ENCODE measurements around the gene SLC36A1. TPM values are rescaled to one million over a fixed set of nuclear protein-coding genes. Genes with fewer than 3 reads are reported as not detected.
"Not testable (repeated sequence)": the region's sequence is repeated elsewhere in the genome, so short reads cannot be mapped to it uniquely, and the experiment has no call there.

SLC36A1 gene
- total and polyA plus RNA-seq, 5 experiments from 2014 or later = 0.61 to 5.6 (median 1.6) TPM

DNA sequence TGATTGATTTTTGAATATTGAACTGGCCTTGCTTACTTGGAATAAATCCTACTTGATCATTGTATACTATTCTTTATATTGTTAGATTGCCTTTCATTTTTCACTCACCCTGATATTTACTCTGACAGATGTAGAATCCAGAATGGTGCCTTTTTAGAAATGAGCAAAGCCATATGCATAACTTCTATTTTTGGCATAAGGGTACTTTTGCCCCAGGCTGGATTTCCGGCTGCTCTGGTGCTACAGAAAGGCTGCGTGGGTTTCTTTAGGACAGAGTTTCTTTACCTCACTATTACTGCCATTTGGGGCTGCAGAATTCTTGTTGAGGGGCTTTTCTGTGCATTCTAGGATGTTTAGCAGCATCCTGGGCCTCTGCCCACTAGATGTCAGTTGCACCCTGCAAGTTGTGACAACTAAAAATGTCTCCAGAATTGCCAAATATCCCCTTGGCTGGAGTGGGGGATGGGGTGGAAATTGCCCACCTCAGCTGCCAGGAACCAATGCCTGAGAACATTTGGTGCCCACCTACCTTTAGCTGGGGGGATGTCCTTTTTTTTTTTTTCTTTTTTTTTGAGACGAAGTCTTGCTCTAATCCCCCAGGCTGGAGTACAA lies 50.1 kb downstream of the SLC36A1 start:
- Mint-ChIP-seq H3K27me3 (no peaks in the 10 kb centered on the region), H3K4me1 (peaks cover 4 to 7% (median 5%) of the 10 kb centered on the region in 4 donors), H3K27ac (no peak overlapping the region), H3K9me3 (peaks cover 0 to 2% (median 0%) of the 10 kb centered on the region in 9 donors), H3K36me3 (peaks cover 0 to 5% (median 2%) of the 10 kb centered on the region in 3 donors), H3K4me3 (no peak overlapping the region)
- ATAC-seq = no peak
- POLR2A ChIA-PET = no interaction called here
- DNase-seq = no peak

- ATAC-seq (no peak), DNase-seq (no peak)
- Mint-ChIP-seq H3K9me3 (peaks cover 0 to 2% (median 0%) of the 10 kb centered on the region in 9 donors), H3K4me3 (no peak overlapping the region), H3K27ac (no peak overlapping the region), H3K36me3 (peaks cover 0 to 2% (median 0%) of the 10 kb centered on the region in 3 donors), H3K4me1 (peaks cover 4 to 7% (median 5%) of the 10 kb centered on the region in 4 donors), H3K27me3 (no peaks in the 10 kb centered on the region)
- POLR2A ChIA-PET = no interaction called here
These were observed 51.2 kb downstream of the SLC36A1 start for GRCh38 chr5:151498395-151499155.

- no peak for ATAC-seq
- H3K36me3 Mint-ChIP-seq = peaks cover 0 to 2% (median 0%) of the 10 kb centered on the region in 3 donors
- H3K27ac Mint-ChIP-seq = peak overlapping the region in 1 of 10 donors; percentile 25
- H3K4me3 Mint-ChIP-seq = no peak overlapping the region
- no peaks in the 10 kb centered on the region for H3K27me3 Mint-ChIP-seq
- H3K4me1 Mint-ChIP-seq = peaks cover 4 to 7% (median 5%) of the 10 kb centered on the region in 4 donors
- DNase-seq = no peak
- POLR2A ChIA-PET = no interaction called here
- H3K9me3 Mint-ChIP-seq = peaks cover 0 to 2% (median 0%) of the 10 kb centered on the region in 9 donors
These were observed 52.2 kb downstream of the SLC36A1 start for GRCh38 chr5:151499501-151500035.

- Mint-ChIP-seq H3K4me3 (no peak overlapping the region), H3K4me1 (peaks cover 4 to 7% (median 5%) of the 10 kb centered on the region in 4 donors), H3K27ac (no peak overlapping the region), H3K27me3 (no peaks in the 10 kb centered on the region), H3K9me3 (no peaks in the 10 kb centered on the region), H3K36me3 (peaks cover 0 to 2% (median 0%) of the 10 kb centered on the region in 3 donors)
- no peak for DNase-seq
- no peak for ATAC-seq
- POLR2A ChIA-PET = no interaction called here
These were observed 56.6 kb downstream of the SLC36A1 start for GRCh38 chr5:151504006-151504405.

GRCh38 chr5:151508308-151508707 lies 60.9 kb downstream of the SLC36A1 start:
- H3K36me3 Mint-ChIP-seq, ATAC-seq, H3K27me3 Mint-ChIP-seq, H3K4me3 Mint-ChIP-seq, H3K27ac Mint-ChIP-seq, DNase-seq, H3K9me3 Mint-ChIP-seq, H3K4me1 Mint-ChIP-seq, POLR2A ChIA-PET: not testable (repeated sequence)

- POLR2A ChIA-PET = no interaction called here
- Mint-ChIP-seq H3K9me3 (no peaks in the 10 kb centered on the region), H3K4me1 (no peaks in the 10 kb centered on the region), H3K36me3 (peaks cover 0 to 3% (median 2%) of the 10 kb centered on the region in 3 donors), H3K27ac (no peak overlapping the region), H3K4me3 (no peak overlapping the region), H3K27me3 (no peaks in the 10 kb centered on the region)
- ATAC-seq = no peak
- DNase-seq = no peak
These were observed 61.8 kb downstream of the SLC36A1 start for GRCh38 chr5:151509231-151509630.

DNA sequence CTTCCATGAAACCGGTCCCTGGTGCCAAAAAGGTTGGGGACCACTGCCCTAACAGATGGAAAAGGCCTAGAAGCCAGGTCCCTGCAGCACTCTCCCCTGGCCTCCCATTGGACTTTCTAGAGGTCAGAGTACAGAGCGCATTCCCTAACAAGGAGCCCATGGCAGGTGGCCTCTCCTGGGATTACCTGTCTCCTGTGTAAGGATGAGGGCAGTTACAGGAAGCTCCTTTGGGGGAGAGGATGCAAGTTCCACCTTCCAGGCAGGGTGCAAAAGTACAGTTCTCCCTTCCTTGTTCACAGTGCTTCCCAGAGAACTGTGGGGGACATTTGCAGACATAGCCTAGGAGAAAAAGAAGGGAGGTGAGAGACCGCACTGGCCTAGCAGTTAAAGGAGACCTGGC lies 62.4 kb downstream of the SLC36A1 start:
- POLR2A ChIA-PET = no interaction called here
- no peak for ATAC-seq
- Mint-ChIP-seq H3K27me3 (no peaks in the 10 kb centered on the region), H3K4me1 (no peaks in the 10 kb centered on the region), H3K27ac (no peak overlapping the region), H3K4me3 (no peak overlapping the region), H3K9me3 (no peaks in the 10 kb centered on the region), H3K36me3 (peaks cover 0 to 3% (median 2%) of the 10 kb centered on the region in 3 donors)
- DNase-seq = no peak

DNA sequence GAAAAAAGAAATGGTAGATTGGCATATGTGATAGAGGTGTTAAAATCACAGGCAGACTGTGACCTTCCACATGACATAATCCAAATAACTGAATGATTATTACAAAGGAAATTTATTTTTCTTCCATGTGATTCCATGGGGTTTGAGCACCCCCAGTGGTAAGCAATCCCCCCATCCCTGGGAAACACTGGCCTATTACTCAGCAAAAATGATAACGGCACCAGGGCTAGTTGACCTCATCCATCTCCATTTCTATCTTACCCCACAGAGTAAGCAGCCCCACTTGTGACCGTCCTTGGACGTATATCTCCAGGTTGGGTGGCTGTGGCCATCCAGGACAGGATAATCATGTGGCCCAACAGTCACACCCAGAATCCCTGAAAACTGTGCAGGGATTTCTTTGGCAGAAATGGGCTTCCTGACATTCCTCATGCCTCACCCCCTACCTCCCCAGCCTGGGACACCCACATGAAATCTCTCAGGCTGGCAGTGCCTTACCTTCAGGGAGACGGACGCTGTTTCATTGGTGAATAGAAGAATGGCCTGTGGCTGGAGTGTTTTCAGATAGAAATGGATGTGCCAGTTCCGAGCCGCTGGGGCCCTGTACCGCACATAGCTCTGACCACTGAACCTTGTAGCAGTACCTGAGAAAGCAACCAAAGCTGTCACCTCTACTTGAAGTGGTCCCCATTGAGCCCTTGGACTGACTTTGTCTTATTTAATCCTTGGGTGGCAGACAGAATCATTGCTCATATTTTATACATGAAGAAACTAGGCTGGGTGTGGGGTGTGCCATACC lies 69.9 kb downstream of the SLC36A1 start:
- no peak for DNase-seq
- Mint-ChIP-seq H3K27me3 (no peaks in the 10 kb centered on the region), H3K4me3 (no peak overlapping the region), H3K9me3 (no peaks in the 10 kb centered on the region), H3K27ac (peak overlapping the region in 1 of 10 donors; percentile 21), H3K4me1 (peaks cover 0 to 2% (median 0%) of the 10 kb centered on the region in 4 donors), H3K36me3 (no peaks in the 10 kb centered on the region)
- POLR2A ChIA-PET = no interaction called here
- no peak for ATAC-seq

DNA sequence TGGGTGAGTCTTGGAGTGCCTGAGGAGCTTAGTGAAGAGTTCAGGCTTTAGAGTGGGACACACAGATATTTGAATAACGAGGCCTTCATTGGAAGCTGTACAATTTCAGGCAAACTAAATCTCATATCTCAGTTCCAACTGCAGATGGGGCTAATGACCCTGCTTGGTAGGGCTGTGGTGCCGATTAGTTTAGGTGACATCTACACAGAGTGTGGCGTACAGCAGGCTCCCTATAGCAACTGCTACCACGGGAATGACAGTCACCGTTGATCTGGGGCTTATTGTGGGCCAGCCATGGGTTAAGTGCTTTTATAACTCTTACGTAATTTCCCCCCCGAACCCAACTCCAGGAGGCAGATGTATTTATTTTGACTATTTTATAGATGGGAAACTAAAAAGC lies 72.9 kb downstream of the SLC36A1 start:
- no peak for ATAC-seq
- Mint-ChIP-seq H3K4me3 (no peak overlapping the region), H3K27ac (no peak overlapping the region), H3K4me1 (peaks cover 2 to 11% (median 4%) of the 10 kb centered on the region in 4 donors), H3K27me3 (no peaks in the 10 kb centered on the region), H3K9me3 (no peaks in the 10 kb centered on the region), H3K36me3 (no peaks in the 10 kb centered on the region)
- DNase-seq = no peak
- POLR2A ChIA-PET = no interaction called here

DNA sequence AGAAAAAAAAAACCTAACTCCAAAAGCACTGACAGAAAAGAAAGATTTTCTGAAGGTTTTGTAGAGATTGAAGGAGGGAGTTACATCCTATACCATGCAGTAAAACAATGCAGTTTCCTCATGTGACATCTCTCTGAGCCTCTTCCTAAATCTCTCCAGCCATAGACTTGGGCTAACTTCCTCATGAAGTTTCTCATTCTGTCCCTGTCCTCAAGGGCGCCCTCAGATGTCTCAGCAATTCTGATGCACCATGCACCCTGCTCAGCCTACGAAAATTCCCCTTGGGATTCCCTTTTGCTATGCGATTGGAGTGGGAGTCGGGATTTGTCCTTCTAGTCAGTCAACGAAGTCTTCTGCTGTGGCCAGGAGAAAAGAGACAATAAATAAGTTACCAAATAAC lies 74.8 kb downstream of the SLC36A1 start:
- Mint-ChIP-seq H3K9me3 (no peaks in the 10 kb centered on the region), H3K36me3 (no peaks in the 10 kb centered on the region), H3K4me3 (no peak overlapping the region), H3K27me3 (no peaks in the 10 kb centered on the region), H3K4me1 (peaks cover 2 to 11% (median 4%) of the 10 kb centered on the region in 4 donors), H3K27ac (no peak overlapping the region)
- ATAC-seq = no peak
- no peak for DNase-seq
- POLR2A ChIA-PET = no interaction called here

DNA sequence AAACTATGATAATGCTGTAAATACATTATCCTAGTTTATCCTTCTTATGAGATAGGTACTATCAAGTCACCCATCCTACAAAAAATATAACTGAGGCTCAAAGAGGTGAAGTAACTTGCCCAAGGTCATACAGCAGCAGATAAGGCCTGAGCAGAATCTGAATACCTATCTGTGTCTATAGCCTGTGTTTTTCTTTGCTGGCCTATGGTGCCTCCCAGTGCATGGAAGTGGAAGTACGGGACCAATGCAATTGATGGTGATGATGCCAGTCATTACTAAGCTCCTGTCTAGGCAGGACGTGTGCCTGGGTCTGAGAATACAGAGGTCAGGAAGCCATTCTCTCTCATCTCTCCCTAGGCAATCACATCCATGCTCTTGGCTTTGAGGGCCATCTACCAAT lies 75.9 kb downstream of the SLC36A1 start:
- Mint-ChIP-seq H3K4me1 (peaks cover 2 to 11% (median 4%) of the 10 kb centered on the region in 4 donors), H3K4me3 (no peak overlapping the region), H3K36me3 (no peaks in the 10 kb centered on the region), H3K27ac (peak overlapping the region in 1 of 10 donors; percentile 2), H3K9me3 (no peaks in the 10 kb centered on the region), H3K27me3 (no peaks in the 10 kb centered on the region)
- ATAC-seq (peak; percentile 70 to 73), DNase-seq (peak in 5 of 10 donors; percentile 22 to 38 (median 34))
- POLR2A ChIA-PET = no interaction called here

- Mint-ChIP-seq H3K9me3 (no peaks in the 10 kb centered on the region), H3K4me3 (no peak overlapping the region), H3K27ac (no peak overlapping the region), H3K4me1 (peaks cover 0 to under 1% (median 0%) of the 10 kb centered on the region in 4 donors), H3K36me3 (no peaks in the 10 kb centered on the region), H3K27me3 (no peaks in the 10 kb centered on the region)
- POLR2A ChIA-PET = no interaction called here
- ATAC-seq (no peak), DNase-seq (no peak)
These were observed 80.8 kb downstream of the SLC36A1 start for GRCh38 chr5:151528153-151528552.

DNA sequence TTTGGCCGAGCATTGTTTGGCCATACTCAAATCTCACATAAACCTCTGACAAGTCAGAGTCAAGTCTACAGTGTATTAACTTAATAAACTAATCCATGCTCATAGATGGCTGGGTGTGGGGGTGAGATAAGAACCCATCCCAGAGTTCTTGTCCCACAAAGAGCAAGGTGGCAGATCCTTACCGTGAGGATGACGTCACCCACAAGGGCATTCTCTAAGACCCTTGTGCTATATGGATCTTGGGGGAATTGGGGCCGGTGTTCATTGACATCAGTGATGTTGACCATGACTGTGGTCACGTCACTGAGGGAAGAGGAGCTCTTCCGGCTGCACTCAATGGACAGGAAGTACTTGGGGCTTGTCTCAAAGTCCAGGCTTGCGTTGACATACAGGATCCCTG lies 81.6 kb downstream of the SLC36A1 start:
- Mint-ChIP-seq H3K36me3 (no peaks in the 10 kb centered on the region), H3K4me3 (no peak overlapping the region), H3K27ac (no peak overlapping the region), H3K27me3 (no peaks in the 10 kb centered on the region), H3K4me1 (no peaks in the 10 kb centered on the region), H3K9me3 (no peaks in the 10 kb centered on the region)
- DNase-seq (no peak), ATAC-seq (no peak)
- POLR2A ChIA-PET = no interaction called here

Data from naive thymus-derived CD8-positive, alpha-beta T cell (primary cell).